ENCODE data around the gene RSF1. TPM values are rescaled to one million over a fixed set of nuclear protein-coding genes. Genes with fewer than 3 reads are reported as not detected.

Gene RSF1
- total and polyA plus RNA-seq, 8 donors: 4.9 to 230 (median 74.4) TPM

DNA sequence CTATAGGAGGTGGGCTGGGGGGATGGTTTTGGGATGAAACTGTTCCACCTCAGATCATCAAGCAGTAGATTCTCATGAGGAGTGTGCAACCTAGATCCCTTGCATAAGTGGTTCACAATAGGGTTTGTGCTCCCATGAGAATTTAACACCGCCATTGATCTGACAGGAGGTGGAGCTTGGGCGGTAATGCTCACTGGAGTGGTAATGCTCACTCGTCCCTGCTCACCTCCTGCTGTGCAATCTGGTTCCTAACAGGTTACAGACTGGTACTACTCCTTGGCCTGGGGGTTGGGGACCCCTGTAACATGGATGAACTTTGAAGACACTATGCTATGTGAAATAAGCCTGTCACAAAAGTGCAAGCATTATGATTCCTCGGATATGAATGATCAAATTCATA, 95.9 kb downstream of the RSF1 start:
- TF ChIP-seq EP300 (IDR thresholded peaks at IDR 0.05): no peak
- TF ChIP-seq, protein P1, sequence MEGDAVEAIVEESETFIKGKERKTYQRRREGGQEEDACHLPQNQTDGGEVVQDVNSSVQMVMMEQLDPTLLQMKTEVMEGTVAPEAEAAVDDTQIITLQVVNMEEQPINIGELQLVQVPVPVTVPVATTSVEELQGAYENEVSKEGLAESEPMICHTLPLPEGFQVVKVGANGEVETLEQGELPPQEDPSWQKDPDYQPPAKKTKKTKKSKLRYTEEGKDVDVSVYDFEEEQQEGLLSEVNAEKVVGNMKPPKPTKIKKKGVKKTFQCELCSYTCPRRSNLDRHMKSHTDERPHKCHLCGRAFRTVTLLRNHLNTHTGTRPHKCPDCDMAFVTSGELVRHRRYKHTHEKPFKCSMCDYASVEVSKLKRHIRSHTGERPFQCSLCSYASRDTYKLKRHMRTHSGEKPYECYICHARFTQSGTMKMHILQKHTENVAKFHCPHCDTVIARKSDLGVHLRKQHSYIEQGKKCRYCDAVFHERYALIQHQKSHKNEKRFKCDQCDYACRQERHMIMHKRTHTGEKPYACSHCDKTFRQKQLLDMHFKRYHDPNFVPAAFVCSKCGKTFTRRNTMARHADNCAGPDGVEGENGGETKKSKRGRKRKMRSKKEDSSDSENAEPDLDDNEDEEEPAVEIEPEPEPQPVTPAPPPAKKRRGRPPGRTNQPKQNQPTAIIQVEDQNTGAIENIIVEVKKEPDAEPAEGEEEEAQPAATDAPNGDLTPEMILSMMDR (IDR thresholded peaks at IDR 0.05): no peak
- TF ChIP-seq POLR2A (IDR thresholded peaks at IDR 0.05): no peak
- TF ChIP-seq POLR2AphosphoS5 (IDR thresholded peaks at IDR 0.05): no peak
- no peaks in the 10 kb centered on the region for H3K9me3 ChIP-seq
- no peak overlapping the region for H3K27ac ChIP-seq
- intact Hi-C loops (cut with DNase I; ENCODE audit: low total_unique reads): no loop called here
- 73 to 88% (median 82%) methylated on average over 4 of the region's 4 CpGs for WGBS, 5 donors
- DNase-seq: no peak
- H3K36me3 ChIP-seq: peaks cover 11 to 38% (median 32%) of the 10 kb centered on the region in 4 donors
- no peaks in the 10 kb centered on the region for H3K27me3 ChIP-seq
- H3K4me3 ChIP-seq: no peak overlapping the region
- H3K4me1 ChIP-seq: peaks cover 0 to 5% (median 0%) of the 10 kb centered on the region in 4 donors

DNA sequence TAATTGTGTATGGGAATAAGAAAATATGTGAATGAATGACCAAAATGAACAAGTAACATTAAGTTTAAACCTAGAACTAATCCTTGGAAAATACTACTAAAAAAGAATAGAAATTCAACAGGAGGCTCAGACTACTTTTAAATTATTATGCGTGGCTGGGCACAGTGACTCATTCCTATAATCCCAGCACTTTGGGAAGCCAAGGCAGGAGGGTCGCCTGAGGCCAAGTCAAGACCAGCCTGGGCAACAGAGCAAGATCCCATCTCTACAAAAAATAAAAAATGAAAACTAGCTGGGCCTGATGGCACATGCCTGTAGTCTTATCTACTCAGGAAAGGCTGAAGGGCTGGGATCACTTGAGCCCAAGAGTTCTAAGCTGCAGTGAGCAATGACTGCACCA, 97.5 kb downstream of the RSF1 start:
- WGBS, 5 donors: 83 to 95% (median 91%) methylated on average over 2 of the region's 2 CpGs
- no peaks in the 10 kb centered on the region for H3K9me3 ChIP-seq
- intact Hi-C loops (cut with DNase I; ENCODE audit: low total_unique reads): no loop called here

DNA sequence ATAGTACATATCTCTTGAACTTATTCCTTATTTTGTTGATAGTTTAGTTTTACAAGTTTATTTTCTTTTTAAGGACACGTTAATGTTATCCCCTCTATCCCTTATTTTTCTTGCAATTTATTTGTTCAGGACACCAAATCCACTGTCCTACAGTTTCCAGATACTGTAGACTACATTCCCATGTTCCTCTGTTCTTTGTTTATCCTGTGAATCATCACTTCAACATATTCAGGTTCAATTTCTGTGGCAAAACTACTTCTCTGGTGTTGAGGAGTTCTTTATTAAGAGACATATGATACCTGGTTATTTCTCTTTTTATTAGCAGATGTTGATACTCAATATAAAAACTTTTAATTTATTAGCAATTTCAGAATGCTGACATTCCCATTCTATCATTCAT, 110.2 kb downstream of the RSF1 start:
- TF ChIP-seq, protein P1 (IDR thresholded peaks at IDR 0.05): no peak
- TF ChIP-seq EP300 (IDR thresholded peaks at IDR 0.05): no peak
- TF ChIP-seq POLR2AphosphoS5 (IDR thresholded peaks at IDR 0.05): no peak
- TF ChIP-seq POLR2A (IDR thresholded peaks at IDR 0.05): no peak
- Histone ChIP-seq H3K27ac (no peak overlapping the region), H3K27me3 (no peaks in the 10 kb centered on the region), H3K4me3 (no peak overlapping the region), H3K4me1 (peaks cover 0 to 6% (median 0%) of the 10 kb centered on the region in 4 donors), H3K9me3 (no peaks in the 10 kb centered on the region), H3K36me3 (peaks cover 0 to 12% (median 2%) of the 10 kb centered on the region in 4 donors)
- DNase-seq: no peak
- intact Hi-C loops (cut with DNase I; ENCODE audit: low total_unique reads): no loop called here
- WGBS, 5 donors: 66 to 74% (median 69%) methylated on average over 1 of the region's 1 CpG

More for the DNA sequence above, 97.5 kb downstream of the RSF1 start:
- peaks cover 0 to 5% (median 0%) of the 10 kb centered on the region in 4 donors for H3K4me1 ChIP-seq
- no peak overlapping the region for H3K4me3 ChIP-seq
- no peak overlapping the region for H3K27ac ChIP-seq
- H3K36me3 ChIP-seq: peaks cover 11 to 49% (median 43%) of the 10 kb centered on the region in 4 donors
- DNase-seq: no peak
- no peaks in the 10 kb centered on the region for H3K27me3 ChIP-seq
- TF ChIP-seq, protein P1 (IDR thresholded peaks at IDR 0.05): no peak
- TF ChIP-seq POLR2AphosphoS5 (IDR thresholded peaks at IDR 0.05): no peak
- TF ChIP-seq EP300 (IDR thresholded peaks at IDR 0.05): no peak
- TF ChIP-seq POLR2A (IDR thresholded peaks at IDR 0.05): no peak

DNA sequence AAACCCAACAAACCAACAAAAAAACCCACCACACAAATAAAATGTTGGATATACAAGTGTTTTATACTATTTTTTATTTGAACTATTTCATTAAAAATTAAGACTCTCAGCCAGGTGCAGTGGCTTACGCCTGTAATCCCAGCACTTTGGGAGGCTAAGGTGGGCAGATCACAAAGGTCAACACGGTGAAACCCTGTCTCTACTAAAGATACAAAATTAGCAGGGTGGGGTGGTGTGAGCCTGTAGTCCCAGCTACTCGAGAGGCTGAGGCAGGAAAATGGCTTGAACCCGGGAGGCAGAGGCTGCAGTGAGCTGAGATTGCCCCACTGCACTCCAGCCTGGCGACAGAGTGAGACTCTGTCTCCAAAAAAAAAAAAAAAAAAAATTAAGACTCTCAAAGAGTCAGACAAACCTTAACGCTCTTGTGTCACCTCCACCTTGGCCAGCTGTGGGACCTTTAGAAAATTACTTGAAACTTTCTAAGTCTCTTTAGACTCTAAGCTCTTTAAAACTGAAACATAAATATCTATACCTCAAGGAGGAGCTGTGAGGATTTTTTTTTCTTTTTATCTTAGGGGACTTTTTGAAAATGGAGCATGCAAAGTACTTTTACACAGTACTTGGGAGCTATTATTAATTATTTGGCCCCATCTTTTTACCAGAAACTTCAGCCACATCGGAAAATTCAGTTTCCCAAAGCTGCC, 114.5 kb downstream of the RSF1 start:
- Histone ChIP-seq H3K4me1 (peaks cover 0 to 6% (median 0%) of the 10 kb centered on the region in 4 donors), H3K9me3 (no peaks in the 10 kb centered on the region), H3K4me3 (no peak overlapping the region), H3K36me3 (peaks cover 0 to 34% (median 27%) of the 10 kb centered on the region in 4 donors), H3K27me3 (no peaks in the 10 kb centered on the region), H3K27ac (no peak overlapping the region)
- 94 to 99% (median 95%) methylated on average over 7 of the region's 7 CpGs for WGBS, 5 donors
- intact Hi-C loops (cut with DNase I; ENCODE audit: low total_unique reads): no loop called here
- TF ChIP-seq POLR2A (IDR thresholded peaks at IDR 0.05) (no peak), POLR2AphosphoS5 (IDR thresholded peaks at IDR 0.05) (no peak), EP300 (IDR thresholded peaks at IDR 0.05) (no peak)
- TF ChIP-seq, protein P1 (IDR thresholded peaks at IDR 0.05): no peak
- no peak for DNase-seq

Data from stomach (tissue), 9 donors.